ENCODE data around the gene RAP1GAP.
"Not testable (repeated sequence)": the region's sequence is repeated elsewhere in the genome, so short reads cannot be mapped to it uniquely, and the experiment has no call there.

The RAP1GAP gene

DNA sequence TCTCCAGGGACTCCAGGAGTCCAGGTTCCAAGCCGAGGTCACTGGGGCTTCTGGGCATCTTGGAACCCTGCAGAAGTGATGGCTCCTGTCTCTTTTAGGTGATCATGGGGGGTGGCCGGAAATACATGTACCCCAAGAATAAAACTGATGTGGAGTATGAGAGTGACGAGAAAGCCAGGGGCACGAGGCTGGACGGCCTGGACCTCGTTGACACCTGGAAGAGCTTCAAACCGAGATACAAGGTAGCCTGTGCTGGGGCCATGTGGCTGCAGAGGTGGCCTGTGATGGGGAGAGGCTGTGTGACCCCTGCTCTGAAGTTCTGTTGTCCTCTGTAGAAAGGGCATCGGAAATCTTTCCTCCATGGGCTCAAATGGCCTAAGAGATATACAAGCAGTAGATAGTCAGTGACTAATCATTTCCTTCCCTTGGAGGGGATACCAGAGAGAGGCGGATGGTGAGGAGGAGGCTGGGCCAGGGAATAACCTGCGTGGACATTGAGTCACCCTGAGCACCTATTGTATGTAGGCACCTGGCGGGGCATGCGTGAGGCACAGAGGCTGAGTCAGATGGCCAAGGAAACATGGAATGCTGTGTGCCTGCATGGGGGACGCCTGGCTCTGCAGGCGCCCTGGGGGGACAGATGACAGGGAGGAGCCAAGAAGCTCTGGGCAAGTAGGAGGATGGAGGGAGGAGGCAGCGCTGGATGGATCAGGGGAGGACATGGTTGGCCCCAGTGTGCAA lies 101.0 kb downstream of the RAP1GAP start:
- no peak for DNase-seq

DNA sequence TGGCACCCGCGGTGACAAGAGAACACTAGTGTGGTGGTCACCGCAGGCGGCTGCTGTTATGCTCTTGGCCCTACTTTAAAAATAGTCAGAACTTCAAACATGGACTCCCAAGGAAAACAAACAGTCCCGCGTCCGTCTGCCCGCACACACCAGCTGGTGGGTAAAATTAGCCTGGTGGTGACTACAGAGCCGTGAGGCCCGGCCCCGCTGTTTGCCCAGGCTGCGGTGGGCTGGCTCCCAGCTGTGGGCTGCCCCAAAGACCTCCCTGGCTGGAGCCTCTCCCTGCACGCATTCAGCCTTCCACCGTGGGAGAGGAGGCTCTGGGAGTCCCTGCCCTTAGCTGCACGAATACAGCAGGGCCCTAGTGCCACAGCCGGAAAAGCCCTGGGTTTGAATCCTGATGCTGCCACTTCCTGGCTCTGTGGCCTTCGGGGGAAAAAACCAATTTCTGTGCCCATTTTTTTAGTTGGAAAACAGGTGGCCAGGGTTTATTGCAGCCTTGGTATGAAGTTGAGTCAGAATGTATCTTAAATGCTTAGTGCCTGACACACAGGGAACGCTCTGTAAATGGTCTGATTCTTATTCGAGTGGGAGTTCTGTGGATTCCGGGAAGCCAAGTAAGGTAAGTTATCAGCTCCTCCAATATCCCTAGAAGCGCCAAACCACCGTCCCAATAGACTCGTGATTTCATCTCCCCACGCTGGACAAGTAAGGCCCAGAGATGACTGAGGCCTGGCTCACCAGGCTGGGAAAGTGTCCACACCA lies 101.7 kb downstream of the RAP1GAP start:
- no peak for DNase-seq

DNA sequence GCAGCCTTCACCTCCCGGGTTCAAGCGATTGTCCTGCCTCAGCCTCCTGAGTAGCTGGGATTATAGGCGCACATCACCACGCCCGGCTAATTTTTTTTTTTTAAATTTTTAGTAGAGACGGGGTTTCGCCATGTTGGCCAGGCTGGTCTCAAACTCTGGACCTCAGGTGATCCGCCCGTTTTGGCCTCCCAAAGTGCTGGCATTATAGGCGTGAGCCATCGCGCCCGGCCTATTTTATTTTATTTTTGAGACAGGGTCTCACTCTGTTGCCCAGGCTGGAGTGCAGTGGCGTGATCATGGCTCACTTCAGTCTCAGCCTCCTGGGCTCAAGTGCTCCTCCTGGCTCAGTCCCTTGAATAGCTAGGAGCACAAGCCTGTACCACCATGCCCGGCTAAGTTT lies 102.8 kb downstream of the RAP1GAP start:
- DNase-seq = not testable (repeated sequence)

DNA sequence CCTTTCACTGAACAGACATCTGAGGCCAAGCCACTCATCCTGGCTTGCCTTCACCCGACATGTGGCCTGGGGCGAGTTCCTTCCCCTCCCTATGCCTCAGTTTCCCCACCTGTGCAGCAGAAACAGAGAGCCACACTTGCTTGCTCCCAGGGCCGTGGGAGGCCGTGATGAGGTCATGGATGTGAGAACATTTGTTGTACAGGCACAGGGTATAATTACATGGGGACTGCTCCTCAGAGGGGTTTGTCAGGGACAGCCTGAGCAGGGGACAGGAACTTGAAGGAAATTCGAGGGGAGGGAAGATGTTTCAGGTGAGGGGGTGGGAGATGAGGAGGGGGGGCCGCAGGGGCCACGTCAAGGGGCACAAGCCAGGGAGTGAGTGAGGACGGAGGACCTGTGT lies 103.9 kb downstream of the RAP1GAP start:
- DNase-seq = no peak

DNA sequence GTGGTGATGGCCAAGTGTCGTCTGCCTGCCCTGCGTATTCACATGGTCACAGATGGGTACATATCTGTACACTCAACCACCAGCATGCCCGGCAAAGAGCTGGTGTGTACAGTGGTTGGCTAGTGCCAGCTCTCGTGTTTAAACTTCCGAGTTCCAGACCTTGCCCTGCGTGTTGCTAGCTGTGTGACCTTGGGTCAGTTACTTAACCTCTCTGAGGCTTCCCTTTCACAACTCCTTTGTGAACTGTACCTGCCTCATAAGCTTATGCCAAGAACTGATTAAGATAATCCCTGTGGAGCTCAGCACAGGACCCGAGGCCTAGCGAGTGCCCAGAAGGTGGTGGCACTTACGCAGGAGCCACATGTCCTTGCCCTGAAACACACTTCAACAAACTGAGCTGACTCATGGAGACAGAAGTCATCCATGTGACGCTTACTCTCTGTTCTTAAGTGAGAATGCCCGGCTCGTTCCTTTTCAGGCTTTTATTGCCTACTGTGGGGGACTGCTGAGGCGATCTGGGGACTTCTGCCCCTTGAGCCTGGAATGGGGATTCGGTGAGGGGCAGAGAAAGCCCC lies 104.5 kb downstream of the RAP1GAP start:
- DNase-seq = no peak

DNA sequence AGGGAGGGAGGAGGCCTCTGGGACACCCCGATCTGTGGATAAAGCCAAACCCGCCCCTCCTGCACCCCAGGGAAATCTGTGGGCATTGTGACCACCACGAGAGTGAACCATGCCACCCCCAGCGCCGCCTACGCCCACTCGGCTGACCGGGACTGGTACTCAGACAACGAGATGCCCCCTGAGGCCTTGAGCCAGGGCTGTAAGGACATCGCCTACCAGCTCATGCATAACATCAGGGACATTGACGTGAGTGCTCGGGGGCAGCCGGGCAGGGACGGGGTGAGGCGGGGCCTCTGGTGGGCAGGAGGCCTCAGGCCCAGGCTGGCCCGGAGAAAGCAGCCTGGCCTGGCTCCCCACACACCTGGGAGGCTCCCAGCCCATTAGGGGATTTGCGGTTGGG lies 105.2 kb downstream of the RAP1GAP start:
- DNase-seq = no peak

DNA sequence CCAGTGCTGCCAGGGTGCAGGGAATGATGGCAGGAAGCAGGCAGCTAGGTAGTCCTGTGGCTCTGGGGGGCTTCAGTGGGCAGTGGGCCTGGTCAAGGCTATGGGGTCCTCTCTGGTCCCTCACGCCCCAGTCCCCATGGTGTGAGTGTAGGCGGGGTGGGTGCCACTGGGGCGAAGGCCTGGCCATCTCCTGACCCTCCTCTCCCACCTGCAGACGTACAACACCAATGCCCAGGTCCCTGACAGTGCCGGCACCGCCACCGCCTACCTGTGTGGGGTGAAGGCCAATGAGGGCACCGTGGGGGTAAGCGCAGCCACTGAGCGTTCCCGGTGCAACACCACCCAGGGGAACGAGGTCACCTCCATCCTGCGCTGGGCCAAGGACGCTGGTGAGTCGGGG lies 106.3 kb downstream of the RAP1GAP start:
- no peak for DNase-seq

DNA sequence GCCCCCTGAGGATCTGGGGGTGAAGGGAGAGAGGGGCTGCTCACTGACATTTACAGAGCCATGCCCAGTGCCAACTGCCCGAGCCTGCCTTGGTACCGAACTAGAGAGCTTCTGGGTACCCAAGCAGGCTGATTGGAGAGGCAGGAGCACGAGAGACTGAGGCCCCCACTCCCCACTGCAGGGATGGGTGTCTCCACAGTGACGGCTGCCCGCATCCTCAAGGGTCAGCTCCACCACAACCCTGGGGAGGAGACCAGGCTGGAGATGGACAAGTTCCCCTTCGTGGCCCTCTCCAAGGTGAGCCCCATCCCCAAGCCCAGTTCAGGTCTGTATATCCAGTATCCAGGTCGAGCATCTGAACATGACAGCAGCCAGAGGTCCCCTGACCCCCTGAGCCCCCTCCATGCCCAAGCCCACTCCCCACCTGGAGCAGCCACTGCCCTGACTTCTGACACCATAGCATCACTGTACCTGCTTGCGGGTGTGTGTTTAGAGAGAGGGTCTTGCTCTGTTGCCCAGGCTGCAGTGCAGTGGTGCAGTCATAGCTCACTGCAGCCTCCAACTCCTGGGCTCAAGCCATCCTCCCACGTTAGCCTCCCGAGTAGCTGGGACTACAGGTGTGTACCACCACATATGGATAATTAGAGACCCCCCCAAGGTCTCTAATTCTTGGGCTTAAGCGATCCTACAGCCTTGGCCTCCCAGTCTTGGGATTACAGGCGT lies 108.1 kb downstream of the RAP1GAP start:
- no peak for DNase-seq

DNA sequence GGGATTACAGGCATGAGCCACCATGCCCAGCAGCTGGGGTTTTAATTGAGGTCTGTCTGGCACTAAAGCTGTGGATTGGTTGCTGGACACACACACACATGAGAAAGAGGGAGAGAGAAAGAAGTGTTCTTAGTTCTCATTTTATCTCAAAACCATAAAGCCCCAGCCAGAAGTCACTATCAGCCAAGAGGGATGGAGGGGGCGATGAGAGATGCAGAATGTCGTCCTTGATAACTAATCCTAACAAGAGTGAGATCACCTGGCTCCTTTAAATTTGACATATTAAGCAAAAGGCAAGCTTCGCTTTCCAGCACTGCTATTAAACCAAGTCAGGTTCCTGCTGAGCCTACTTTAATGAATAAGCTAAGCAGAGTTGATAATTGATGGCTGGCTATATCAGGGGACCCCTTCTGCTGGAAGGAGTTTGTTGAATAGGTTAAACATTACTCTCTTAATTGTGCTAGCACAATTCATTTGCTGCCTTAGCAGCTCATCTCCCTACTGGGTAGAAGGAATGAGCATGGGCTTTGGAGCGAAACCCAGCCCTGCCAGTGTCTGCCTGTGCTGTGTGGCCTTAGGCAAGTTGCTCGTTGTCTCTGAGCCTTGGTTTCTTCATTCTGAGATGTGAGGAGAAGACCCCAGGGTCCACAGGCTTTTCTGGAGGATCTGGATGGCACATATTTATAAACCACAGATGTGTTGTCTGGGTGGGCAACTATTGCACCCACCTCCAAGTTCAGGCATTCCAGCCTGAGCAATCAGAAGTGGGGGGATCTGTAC lies 109.2 kb downstream of the RAP1GAP start:
- DNase-seq = no peak

DNA sequence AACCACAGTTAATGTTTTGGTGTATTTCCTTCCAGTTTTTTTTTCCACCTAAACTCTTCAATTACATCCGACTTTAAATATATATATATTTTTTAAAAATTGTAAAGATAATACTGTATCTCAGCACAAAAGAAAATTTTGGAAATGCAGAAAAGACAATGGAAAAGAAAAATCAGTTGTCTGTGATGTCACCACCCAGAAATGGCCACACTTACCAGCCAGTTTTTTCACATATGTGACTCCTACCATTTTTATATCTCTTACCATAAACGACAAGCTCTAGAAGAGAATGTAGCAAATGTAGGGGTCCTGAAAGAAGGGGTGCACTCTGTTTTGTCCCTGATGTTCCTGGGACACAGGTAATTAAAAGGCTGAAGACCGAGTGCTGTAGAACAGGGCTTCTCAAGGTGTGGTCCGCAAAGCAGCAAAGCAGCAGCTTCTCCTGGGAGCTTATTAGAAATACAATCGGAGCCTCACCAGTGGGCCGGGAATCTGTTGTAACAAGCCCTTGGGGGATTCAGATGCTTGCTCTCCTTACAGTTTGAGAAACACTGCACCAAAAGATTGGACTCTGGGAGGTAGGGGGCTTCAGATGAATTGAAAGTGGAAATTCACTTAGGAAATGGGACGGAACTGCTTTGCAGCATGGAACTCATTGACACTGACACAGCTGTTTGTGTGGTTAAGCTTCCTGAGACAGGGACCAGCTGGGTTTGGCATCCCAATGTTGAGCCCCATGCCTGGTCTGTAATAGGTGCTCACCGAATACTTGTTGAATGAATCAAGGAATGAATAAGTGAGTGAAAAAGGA lies 115.8 kb downstream of the RAP1GAP start:
- no peak for DNase-seq

DNA sequence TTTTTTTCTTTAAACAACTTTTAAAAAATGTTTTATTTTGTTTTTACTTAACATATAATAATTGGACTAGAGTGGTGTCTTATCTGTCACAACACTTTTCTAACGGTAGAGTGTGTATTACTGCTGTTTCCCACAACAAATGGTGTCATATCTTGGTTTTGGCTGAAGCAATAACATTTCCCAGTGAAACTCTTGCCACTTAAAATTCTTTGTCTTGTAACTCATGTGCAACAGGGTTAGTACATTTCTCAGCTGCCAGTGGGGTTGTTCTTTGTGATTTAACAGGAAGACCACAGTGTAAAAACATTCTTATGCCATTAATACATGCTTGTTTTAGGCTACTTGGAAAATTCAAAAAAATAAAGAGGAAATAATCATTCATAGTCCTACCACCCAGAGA lies 116.4 kb downstream of the RAP1GAP start:
- DNase-seq = no peak

DNA sequence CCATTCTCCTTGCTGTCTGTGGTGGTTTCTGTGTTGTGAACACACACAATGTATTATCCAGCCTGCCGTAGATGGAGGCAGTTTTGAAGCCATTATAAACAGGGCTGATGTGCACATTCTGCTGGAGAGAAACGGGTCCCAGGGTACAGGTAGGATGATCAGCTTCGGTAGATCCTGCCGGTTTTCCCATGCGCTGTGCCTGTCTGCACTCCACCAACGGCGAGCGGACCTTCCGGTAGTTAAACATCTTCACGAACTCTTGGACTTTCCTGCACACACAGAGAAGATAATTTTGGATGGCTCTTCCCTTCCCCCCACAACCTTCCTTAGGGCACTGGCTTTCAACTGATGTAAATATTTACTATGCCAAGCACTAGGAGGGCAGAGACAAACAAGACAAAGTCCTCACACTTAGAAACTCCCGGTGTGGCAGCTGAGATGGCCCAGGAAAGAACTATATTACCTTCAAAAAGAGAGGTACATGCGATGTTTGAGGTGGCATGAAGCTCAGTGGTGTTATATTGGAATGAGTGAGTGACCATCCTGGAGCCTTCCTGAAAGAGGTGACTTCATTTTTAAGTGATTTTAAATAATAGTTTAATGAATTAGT lies 118.2 kb downstream of the RAP1GAP start:
- DNase-seq = no peak

DNA sequence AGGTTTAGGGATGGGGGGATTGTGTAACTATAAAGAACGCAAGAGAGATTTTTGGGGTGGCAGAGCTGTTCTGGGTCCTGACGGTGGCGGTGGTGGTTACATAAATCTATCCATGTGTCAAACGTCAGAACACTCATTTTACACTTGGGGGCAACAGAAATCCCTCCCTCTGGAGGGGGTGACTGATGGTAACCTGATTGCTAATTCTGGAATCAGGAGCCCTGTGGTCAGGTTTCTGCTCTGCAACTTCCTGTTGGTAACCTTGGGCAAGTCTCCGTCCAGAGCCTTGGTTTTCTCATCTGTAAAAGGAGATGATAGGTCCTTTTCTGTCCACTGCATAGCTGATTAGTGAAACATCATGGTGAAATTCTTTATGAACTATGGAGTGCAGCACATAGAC lies 119.1 kb downstream of the RAP1GAP start:
- no peak for DNase-seq

DNA sequence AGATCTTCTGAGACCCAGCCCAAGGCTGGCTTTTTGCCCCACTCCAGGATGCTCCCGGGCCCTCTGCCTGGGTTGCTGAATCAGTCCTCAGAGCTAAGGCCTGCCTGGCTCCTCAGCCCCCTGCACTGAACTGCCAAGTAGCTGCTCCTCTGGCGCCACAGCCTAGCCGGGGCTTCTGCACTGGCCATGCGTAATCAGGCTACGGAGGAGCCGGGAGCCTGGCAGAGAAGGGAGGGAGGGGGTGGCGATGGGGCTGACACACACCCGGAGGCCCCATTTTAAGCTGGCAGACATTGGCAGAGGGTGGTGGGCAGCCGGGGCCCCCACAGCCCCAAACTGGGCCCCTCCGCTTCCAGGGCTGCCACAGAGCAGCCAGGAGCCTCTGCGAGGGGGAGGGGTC lies 121.3 kb downstream of the RAP1GAP start:
- no peak for DNase-seq

Measured in GOT3 (cell line).